CD14-positive monocyte (primary cell): ENCODE results near the gene CEP112. TPM values are rescaled to one million over a fixed set of nuclear protein-coding genes. Genes with fewer than 3 reads are reported as not detected.

Experiments
- DNase-seq, 3 donors: peaks; one replicate each; pipeline ENCODE4 v3.0.0-alpha.2; 2011 to 2022
- H2AFZ ChIP-seq: 2 replicates; pipeline ENCODE4 v1.6.0; 2012; ENCODE audit warnings: mild to moderate bottlenecking, low read depth, low read length, inconsistent platforms; ENCODE audit not compliant: insufficient read depth, poor library complexity, severe bottlenecking
- H3K27ac ChIP-seq, 2 donors: 1 replicate in 1 of 2; 2 replicates in 1 of 2; pipeline ENCODE4 v1.5.1; 2012 to 2013; ENCODE audit warnings: low read length in 2 of 2, control low read depth in 1 of 2, inconsistent platforms in 1 of 2, low read depth in 1 of 2, mild to moderate bottlenecking in 1 of 2
- H3K27me3 ChIP-seq, 2 donors: one replicate each; pipeline versions ENCODE4 v1.6.0 to v1.6.1; 2011 to 2013; ENCODE audit warnings: low read length in 2 of 2; ENCODE audit not compliant: control insufficient read depth in 2 of 2, insufficient read depth in 2 of 2
- H3K36me3 ChIP-seq, 2 donors: replicated peaks in 1 of 2; 1 replicate in 1 of 2; 2 replicates in 1 of 2; pipeline versions ENCODE4 v1.5.1 to v1.6.1; 2012 to 2013; ENCODE audit warnings: low read length in 2 of 2, control low read depth in 1 of 2, inconsistent platforms in 1 of 2, mild to moderate bottlenecking in 1 of 2; ENCODE audit not compliant: insufficient read depth in 2 of 2, control insufficient read depth in 1 of 2
- H3K4me1 ChIP-seq, 2 donors: 1 replicate in 1 of 2; 2 replicates in 1 of 2; pipeline versions ENCODE4 v1.5.1 to v1.6.1; 2012 to 2013; ENCODE audit warnings: low read length in 2 of 2, control low read depth in 1 of 2, inconsistent platforms in 1 of 2, mild to moderate bottlenecking in 1 of 2, moderate library complexity in 1 of 2; ENCODE audit not compliant: insufficient read depth in 2 of 2, control insufficient read depth in 1 of 2
- H3K4me2 ChIP-seq: replicated peaks from 2 replicates; pipeline ENCODE3; 2012; ENCODE audit warnings: low read length, moderate library complexity, mild to moderate bottlenecking; ENCODE audit not compliant: poor library complexity, severe bottlenecking; ENCODE audit errors: extremely low read depth
- H3K4me3 ChIP-seq, 3 experiments: fragments of 200-600 bp in 1 of 3; sonication (generic) in 1 of 3; replicated peaks in 1 of 3; 1 replicate in 2 of 3; 2 replicates in 1 of 3; pipeline ENCODE4 v1.5.1; 2011 to 2013; ENCODE audit warnings: low read length in 3 of 3, mild to moderate bottlenecking in 3 of 3, control low read depth in 2 of 3, low read depth in 2 of 3, inconsistent platforms in 1 of 3, moderate library complexity in 1 of 3
- H3K79me2 ChIP-seq: 2 replicates; pipeline ENCODE4 v1.6.0; 2012; ENCODE audit warnings: mild to moderate bottlenecking, control low read depth, inconsistent platforms, low read length, moderate library complexity; ENCODE audit not compliant: insufficient read depth
- H3K9ac ChIP-seq: 2 replicates; pipeline ENCODE4 v1.6.0; 2017; ENCODE audit warnings: low read length, mild to moderate bottlenecking; ENCODE audit not compliant: insufficient read depth, poor library complexity, severe bottlenecking
- H3K9me3 ChIP-seq, 2 donors: replicated peaks in 1 of 2; 1 replicate in 1 of 2; 2 replicates in 1 of 2; pipeline versions ENCODE4 v1.5.1 to v1.6.1; 2012 to 2013; ENCODE audit warnings: low read length in 2 of 2, control low read depth in 1 of 2; ENCODE audit not compliant: control insufficient read depth in 1 of 2, insufficient read depth in 1 of 2
- H4K20me1 ChIP-seq: 2 replicates; pipeline ENCODE4 v1.6.0; 2012; ENCODE audit warnings: mild to moderate bottlenecking, low read length, control low read depth, moderate library complexity; ENCODE audit not compliant: insufficient read depth
- H3K27ac Mint-ChIP-seq, 7 donors: one replicate each; pipeline ENCODE4 v1.8.0; 2020; ENCODE audit warnings: mild to moderate bottlenecking in 7 of 7, mixed read lengths in 7 of 7, moderate library complexity in 6 of 7, inconsistent platforms in 2 of 7
- H3K27me3 Mint-ChIP-seq, 3 donors: one replicate each; pipeline ENCODE4 v1.8.0; 2021 to 2022; ENCODE audit warnings: low read depth in 3 of 3, mild to moderate bottlenecking in 3 of 3, mixed read lengths in 3 of 3, moderate library complexity in 3 of 3, inconsistent platforms in 1 of 3
- H3K36me3 Mint-ChIP-seq, 2 donors: one replicate each; pipeline ENCODE4 v1.8.0; 2020; ENCODE audit warnings: mixed read lengths in 2 of 2, inconsistent platforms in 1 of 2, mild to moderate bottlenecking in 1 of 2
- H3K4me1 Mint-ChIP-seq: one replicate; pipeline ENCODE4 v1.8.0; 2020; ENCODE audit warnings: mild to moderate bottlenecking, mixed read lengths
- H3K4me3 Mint-ChIP-seq, 2 donors: one replicate each; pipeline ENCODE4 v1.8.0; 2020; ENCODE audit warnings: mild to moderate bottlenecking in 2 of 2, mixed read lengths in 2 of 2, moderate library complexity in 1 of 2
- H3K9me3 Mint-ChIP-seq, 7 donors: one replicate each; pipeline ENCODE4 v1.8.0; 2020 to 2022; ENCODE audit warnings: mixed read lengths in 7 of 7, mild to moderate bottlenecking in 6 of 7, moderate library complexity in 6 of 7, inconsistent platforms in 2 of 7
- CTCF ChIP-seq: fragments of 200-600 bp; IDR thresholded peaks from one replicate; pipeline ENCODE4 v1.8.0; 2022; ENCODE audit warnings: antibody characterized with exemption, mild to moderate bottlenecking
- WGBS: methylation state at CpG from one replicate; pipeline ENCODE4 v1.1.5; 2013; ENCODE audit warnings: missing lambda C conversion rate; ENCODE audit not compliant: insufficient coverage; 5-methylcytosine and 5-hydroxymethylcytosine counted together
- intact Hi-C, 2 donors: fragments of 100-400 bp; cut with micrococcal nuclease; formaldehyde crosslinking; loops; one replicate each; pipeline versions ENCODE4 v1.15.0 to v1.15.1; 2023
- polyA plus RNA-seq, 3 donors: library from polyadenylated mRNA; depleted of rRNA in 1 of 3; unstranded in 2 of 3; stranded (reverse) in 1 of 3; fragments of 300-500 nt in 2 of 3; fragments of >200 nt in 1 of 3; fragmentation: Illumina TruSeq in 2 of 3; gene quantifications; 1 replicate in 2 of 3; 2 replicates in 1 of 3; pipeline ENCODE4 v1.2.3, GENCODE V29; 2012 to 2021

CEP112 gene
- polyA plus RNA-seq, 3 donors, result 0.10 TPM; not detected in 2

- H4K20me1 ChIP-seq, result no peaks in the 10 kb centered on the region
- no peaks in the 10 kb centered on the region for H3K27me3 ChIP-seq
- Mint-ChIP-seq H3K27me3 (peaks cover 0 to 3% (median 3%) of the 10 kb centered on the region in 3 donors), H3K36me3 (no peaks in the 10 kb centered on the region), H3K4me3 (no peak overlapping the region), H3K4me1 (no peaks in the 10 kb centered on the region), H3K9me3 (peaks cover 0 to 8% (median 4%) of the 10 kb centered on the region in 7 donors), H3K27ac (no peak overlapping the region)
- no peak for TF ChIP-seq CTCF
- no peaks in the 10 kb centered on the region for H3K36me3 ChIP-seq
- H3K9me3 ChIP-seq, result no peaks in the 10 kb centered on the region
- intact Hi-C loops, result no loop called here
- no peak overlapping the region for H3K4me3 ChIP-seq
- no peak overlapping the region for H2AFZ ChIP-seq
- DNase-seq, result no peak
- no peak overlapping the region for H3K9ac ChIP-seq
- H3K27ac ChIP-seq, result no peak overlapping the region
- H3K79me2 ChIP-seq, result no peaks in the 10 kb centered on the region
- no peak overlapping the region for H3K4me2 ChIP-seq
- H3K4me1 ChIP-seq, result no peaks in the 10 kb centered on the region
Measured at GRCh38 chr17:65853816-65854215, 338.1 kb downstream of the CEP112 start.

- no peak for TF ChIP-seq CTCF
- Histone ChIP-seq H3K4me2 (no peak overlapping the region), H3K27me3 (no peaks in the 10 kb centered on the region), H4K20me1 (no peaks in the 10 kb centered on the region), H3K27ac (no peak overlapping the region), H3K9ac (no peak overlapping the region), H3K4me1 (no peaks in the 10 kb centered on the region), H3K79me2 (no peaks in the 10 kb centered on the region), H3K36me3 (no peaks in the 10 kb centered on the region), H3K9me3 (no peaks in the 10 kb centered on the region), H2AFZ (no peak overlapping the region), H3K4me3 (no peak overlapping the region)
- no peaks in the 10 kb centered on the region for H3K36me3 Mint-ChIP-seq
- H3K27ac Mint-ChIP-seq, result no peak overlapping the region
- no peaks in the 10 kb centered on the region for H3K4me1 Mint-ChIP-seq
- H3K27me3 Mint-ChIP-seq, result peaks cover 0 to 3% (median 3%) of the 10 kb centered on the region in 3 donors
- no CpG with 5 or more reads among the region's 1 CpG for WGBS
- intact Hi-C loops, result no loop called here
- peaks cover 0 to 6% (median 4%) of the 10 kb centered on the region in 7 donors for H3K9me3 Mint-ChIP-seq
- H3K4me3 Mint-ChIP-seq, result no peak overlapping the region
- no peak for DNase-seq
Measured at GRCh38 chr17:65852911-65853310, 339.0 kb downstream of the CEP112 start.
